ENCODE data around the gene MMGT1.

Gene MMGT1

GRCh38 chrX:135973548-135974278 is at the start of gene MMGT1:
Gene MMGT1 (minus strand): TSS chrX:135973988. CDS start chrX:135973675, 313 bp downstream.
- DNase-seq = peak; percentile 74

GRCh38 chrX:136021903-136022302 is 48.1 kb upstream of the MMGT1 start:
- no peak for DNase-seq

- no peak for DNase-seq
These were observed 47.4 kb upstream of the MMGT1 start for GRCh38 chrX:136021160-136021559.

- DNase-seq = no peak
These were observed 45.4 kb upstream of the MMGT1 start for GRCh38 chrX:136019226-136019625.

DNA sequence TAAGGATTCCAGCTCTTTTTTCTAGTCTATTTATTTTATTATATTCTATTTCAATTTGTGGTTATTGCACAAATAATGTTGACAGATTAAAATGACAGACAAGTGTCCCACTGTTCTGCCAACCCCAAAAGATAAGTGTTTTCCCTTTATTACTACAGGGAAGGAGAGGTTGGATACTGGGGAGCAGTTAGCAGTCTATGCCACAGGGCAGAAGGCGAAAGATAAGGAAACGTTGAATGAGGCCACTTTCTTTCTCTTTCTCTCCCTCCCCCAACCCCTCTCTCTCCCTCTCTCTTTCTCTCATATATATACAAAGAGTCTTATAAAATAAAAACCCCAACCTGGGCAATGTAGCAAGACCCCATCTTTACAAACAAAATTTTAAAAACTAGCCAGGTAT is 43.1 kb upstream of the MMGT1 start:
- no peak for DNase-seq

GRCh38 chrX:136015016-136015415 is 41.2 kb upstream of the MMGT1 start:
- DNase-seq = no peak

- DNase-seq = no peak
These were observed 14.5 kb upstream of the MMGT1 start for GRCh38 chrX:135988245-135988644.

GRCh38 chrX:135985973-135986310 is 12.2 kb upstream of the MMGT1 start:
- DNase-seq = no peak

DNA sequence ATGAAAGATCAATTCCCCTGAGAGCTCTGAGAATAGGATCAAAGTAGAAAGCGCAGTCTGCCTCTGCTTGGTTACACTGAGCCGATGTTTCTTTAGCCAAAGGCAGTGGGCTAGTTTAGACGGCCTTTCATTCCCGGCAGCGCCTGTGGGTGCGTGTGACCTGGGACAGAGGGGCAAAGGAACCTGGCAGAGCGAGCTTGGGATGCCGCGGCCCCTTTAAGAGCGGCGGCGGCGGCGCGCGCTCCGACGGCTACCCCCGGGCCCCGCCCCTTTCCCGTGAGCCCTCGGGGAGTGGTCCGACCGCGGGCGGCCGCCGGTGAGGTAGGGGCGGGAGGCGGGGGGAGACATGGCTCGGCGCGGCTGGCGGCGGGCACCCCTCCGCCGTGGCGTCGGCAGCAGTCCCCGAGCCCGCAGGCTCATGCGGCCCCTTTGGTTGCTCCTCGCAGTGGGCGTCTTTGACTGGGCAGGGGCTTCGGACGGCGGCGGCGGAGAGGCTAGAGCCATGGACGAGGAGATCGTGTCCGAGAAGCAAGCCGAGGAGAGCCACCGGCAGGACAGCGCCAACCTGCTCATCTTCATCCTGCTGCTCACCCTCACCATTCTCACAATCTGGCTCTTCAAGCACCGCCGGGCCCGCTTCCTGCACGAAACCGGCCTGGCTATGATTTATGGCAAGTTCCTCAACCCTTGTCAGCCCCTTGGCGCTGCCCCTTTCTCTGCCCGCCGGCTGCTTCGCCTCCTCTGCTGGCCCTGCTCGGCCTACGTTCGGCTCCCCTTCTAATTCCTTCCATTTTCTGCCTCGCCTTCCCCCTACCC is 11.6 kb upstream of the MMGT1 start, which contains the start of gene SLC9A6:
SLC9A6 (plus strand) TSS at position 279 of the 816 bp plus-strand sequence; CDS start at position 503, 224 bp downstream.
- no peak for DNase-seq

DNA sequence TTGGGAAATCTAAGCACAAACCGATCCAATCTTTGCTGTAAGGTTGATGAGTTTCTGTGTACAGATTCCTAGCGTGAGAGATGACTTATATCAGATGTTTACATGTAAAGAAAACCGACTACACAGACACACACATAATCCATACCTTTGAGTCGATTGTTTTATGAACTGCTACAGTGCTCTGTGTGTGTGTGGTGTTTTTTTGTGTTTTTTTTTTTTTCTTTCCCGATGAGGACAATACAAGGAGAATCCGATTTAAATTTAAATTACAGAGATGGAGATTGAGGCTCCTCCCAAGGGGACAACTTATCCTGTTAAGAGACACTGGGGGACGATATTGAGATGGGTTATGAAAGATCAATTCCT is 11.0 kb upstream of the MMGT1 start:
- DNase-seq = no peak

DNA sequence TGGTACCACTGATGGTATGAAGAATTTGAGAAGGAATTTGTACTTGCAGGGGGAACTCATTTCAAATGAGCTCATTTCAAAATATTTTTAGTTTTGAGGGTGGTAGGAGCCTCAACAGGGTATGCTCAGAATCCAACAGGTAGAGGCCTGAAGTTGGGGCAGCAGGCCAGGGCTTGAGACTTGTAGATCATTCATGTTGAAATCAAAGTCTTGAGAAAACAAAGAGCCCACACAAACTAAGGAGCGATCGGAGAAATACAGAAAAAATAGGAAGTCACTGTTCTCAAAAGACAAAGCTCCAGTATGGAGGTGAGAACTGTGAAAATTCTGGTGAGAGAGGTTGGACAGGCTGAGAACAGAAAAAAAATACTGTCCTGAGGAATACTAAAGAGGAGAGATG is 10.5 kb upstream of the MMGT1 start:
- no peak for DNase-seq

DNA sequence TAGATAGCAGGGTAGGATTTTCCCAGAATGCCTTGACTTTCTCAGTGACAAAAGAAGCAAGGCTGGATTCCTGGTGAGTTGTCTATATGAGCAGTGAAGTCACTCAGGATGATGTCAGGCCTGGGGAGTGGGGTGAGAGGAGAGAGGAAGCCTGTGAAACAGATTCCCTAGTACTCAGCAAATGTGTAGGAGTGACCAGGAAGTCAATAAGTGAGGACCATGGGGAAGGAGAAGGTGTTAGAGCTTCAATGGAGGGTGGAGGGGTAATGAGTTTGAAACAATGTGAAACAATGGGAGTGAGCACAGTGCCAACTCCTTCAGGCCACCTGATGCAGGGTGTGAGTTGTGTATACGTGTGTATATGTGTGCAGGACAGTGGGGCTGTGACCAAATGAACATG is 9.1 kb upstream of the MMGT1 start:
- DNase-seq = no peak

DNA sequence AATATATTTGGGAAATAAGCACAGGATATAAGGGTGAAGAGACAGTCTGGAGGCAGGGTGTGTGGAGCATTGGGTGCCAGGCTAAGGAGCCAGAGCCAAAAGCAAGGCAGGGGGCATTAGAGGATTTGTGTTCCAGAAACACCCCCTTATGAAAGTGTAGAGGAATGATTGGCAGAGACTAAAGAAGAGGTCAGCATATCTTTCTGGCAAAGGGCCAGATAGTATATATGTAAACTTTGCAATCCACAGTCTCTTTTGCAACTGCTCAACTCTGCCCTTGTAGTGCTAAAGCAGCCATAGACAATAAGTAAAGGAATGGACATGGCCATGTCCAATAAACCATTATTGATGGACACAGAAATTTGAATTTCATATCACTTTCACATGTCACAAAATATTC is 7.9 kb upstream of the MMGT1 start:
- DNase-seq = no peak

DNA sequence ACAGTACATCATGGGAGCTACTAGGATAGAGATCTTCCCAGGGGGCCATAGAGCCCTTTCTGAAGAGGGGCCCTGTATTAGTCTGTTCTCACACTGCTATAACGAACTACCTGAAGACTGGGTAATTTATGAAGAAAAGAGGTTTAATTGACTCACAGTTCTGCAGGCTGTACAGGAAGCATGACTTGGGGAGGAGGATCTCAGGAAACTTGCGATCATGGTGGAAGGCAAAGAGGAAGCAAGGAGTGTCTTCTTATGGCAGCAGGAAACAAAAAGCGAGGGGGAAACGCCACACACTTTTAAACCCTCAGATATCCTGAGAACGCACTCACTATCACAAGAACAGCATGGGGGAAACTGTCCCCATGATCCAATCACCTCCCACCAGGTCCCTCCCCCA is 7.2 kb upstream of the MMGT1 start:
- DNase-seq = no peak

DNA sequence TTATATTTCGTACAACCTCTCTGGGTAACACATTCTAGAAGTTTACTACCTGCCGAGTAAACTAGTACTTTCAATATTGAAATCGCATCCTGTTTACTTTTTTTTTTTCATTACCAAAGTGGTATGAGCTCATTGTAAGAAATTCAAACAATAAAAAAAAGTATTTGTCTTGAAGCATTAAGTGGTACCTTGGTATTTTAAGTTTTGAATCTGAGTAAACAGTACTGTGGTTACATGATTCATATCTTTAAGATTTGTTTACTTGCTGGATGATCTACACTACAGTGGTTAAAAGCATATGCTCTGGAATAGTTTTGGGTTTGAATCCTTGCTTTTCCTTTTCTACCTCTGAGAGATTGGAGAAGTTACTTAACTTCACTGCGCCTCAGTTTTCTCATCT is 3.8 kb upstream of the MMGT1 start:
- DNase-seq = no peak

- no peak for DNase-seq
These were observed 1.6 kb upstream of the MMGT1 start for GRCh38 chrX:135975421-135975820.

GRCh38 chrX:135974279-135974856 is 580 bp upstream of the MMGT1 start:
- no peak for DNase-seq

- no peak for DNase-seq
These were observed 702 bp downstream of the MMGT1 start for GRCh38 chrX:135973025-135973547.

DNA sequence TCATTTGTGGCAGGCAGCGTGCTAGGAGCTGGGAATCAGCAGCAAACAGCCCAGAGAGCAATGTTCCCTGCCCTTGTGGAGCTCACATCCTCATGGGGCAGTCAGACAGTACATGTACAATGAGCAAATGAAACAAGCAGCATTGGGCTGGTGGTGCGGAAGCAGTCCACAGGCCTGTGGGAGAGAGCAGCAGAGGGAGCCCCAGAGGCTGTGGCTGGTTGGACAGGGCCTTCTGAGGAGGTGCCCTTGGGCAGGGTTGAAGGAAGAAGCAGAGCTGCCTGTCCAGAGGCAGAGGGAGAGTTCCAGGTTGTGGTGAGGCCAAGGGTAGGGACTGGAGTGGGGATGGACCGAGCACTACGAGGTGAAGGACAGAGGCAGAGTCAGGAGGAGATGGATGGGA is 22.5 kb downstream of the MMGT1 start:
- no peak for DNase-seq

DNA sequence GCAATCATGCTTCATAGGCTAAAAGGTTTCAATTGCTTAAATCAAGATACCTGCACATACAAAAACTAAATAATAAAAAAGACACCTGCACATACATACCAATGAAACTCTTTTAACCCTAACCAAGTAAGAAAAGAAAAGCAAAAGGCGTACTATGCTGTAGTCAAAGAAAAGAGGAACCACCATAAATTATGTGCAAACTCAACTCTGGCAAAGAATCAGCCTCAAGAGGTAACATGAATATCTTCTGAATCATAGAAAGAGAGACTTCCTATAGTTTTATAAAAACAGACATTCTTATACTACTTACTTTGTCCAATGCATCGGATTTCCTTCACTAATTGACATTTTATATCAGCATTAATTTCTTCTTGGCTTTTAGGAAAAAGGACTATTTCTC is 29.3 kb downstream of the MMGT1 start:
- DNase-seq = no peak

- DNase-seq = no peak
These were observed 41.9 kb downstream of the MMGT1 start for GRCh38 chrX:135931644-135932487.

DNA sequence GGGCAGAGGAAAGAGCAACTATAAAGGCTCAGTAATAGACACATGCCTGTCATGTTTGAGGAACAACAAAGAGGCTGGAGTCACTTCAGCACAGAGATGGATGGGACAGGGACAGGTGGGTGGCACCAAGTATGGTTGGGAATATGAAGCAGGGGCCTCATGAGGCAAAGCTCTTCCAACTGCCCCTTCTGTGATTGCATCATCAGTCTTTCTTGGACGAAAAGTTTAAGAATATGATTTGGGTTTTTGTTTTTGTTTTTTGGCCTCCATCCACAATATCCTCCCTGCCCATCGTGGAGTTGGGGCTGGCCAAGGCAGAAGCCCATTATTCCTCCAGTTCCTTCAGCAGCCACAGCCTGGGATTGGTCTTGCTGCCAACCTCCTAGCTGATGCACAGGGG is 45.9 kb downstream of the MMGT1 start:
- no peak for DNase-seq

GRCh38 chrX:135923353-135923752 is 50.4 kb downstream of the MMGT1 start:
- no peak for DNase-seq
